ENCODE results near the gene UNKL. TPM values are rescaled to one million over a fixed set of nuclear protein-coding genes. Genes with fewer than 3 reads are reported as not detected.

Gene UNKL
- total RNA-seq, 3 donors from 2014 or later (not counting 1 experiment from before 2014, with no cell fraction given), result 114 to 130 (median 127) TPM

- Histone ChIP-seq H3K27me3 (ENCODE audit: control insufficient read depth, insufficient read depth, low read length) (no peaks in the 10 kb centered on the region), H3K4me3 (ENCODE audit: low read length) (no peak overlapping the region), H3K9me3 (ENCODE audit: control insufficient read depth, insufficient read depth, low read length) (no peaks in the 10 kb centered on the region), H3K27ac (ENCODE audit: low read length) (peak overlapping the region; percentile 68), H3K36me3 (ENCODE audit: control insufficient read depth, insufficient read depth, low read length) (peaks cover 26% of the 10 kb centered on the region), H3K4me1 (ENCODE audit: control insufficient read depth, insufficient read depth, low read length) (peaks cover 11% of the 10 kb centered on the region)
- DNase-seq, result no peak
- Mint-ChIP-seq H3K27me3 (ENCODE audit: low read depth in 2 of 2) (no peaks in the 10 kb centered on the region), H3K27ac (peak overlapping the region in 1 of 2 donors; percentile 72), H3K4me3 (no peak overlapping the region), H3K36me3 (no peaks in the 10 kb centered on the region), H3K9me3 (no peaks in the 10 kb centered on the region), H3K4me1 (peaks cover 0 to 20% of the 10 kb centered on the region in 2 donors)
- 87% methylated on average over 25 of the region's 25 CpGs for whole genome bisulfite sequencing (ENCODE audit: insufficient coverage)
- peak in 1 of 3 donors; percentile 80 for ATAC-seq
- no peak for TF ChIP-seq CTCF (IDR thresholded peaks at IDR 0.05)
- intact Hi-C loops (cut with micrococcal nuclease), result no loop called here
Observed at GRCh38 chr16:1445518-1446203, 31.2 kb upstream of the UNKL start.

GRCh38 chr16:1444730-1445517 lies 30.4 kb upstream of the UNKL start:
- Histone ChIP-seq H3K4me3 (ENCODE audit: low read length) (no peak overlapping the region), H3K27me3 (ENCODE audit: control insufficient read depth, insufficient read depth, low read length) (no peaks in the 10 kb centered on the region), H3K9me3 (ENCODE audit: control insufficient read depth, insufficient read depth, low read length) (no peaks in the 10 kb centered on the region), H3K4me1 (ENCODE audit: control insufficient read depth, insufficient read depth, low read length) (peaks cover 11% of the 10 kb centered on the region), H3K36me3 (ENCODE audit: control insufficient read depth, insufficient read depth, low read length) (peaks cover 24% of the 10 kb centered on the region), H3K27ac (ENCODE audit: low read length) (peak overlapping the region; percentile 68)
- ATAC-seq (peak in 2 of 3 donors; percentile 42 to 57), DNase-seq (no peak)
- Mint-ChIP-seq H3K4me3 (no peak overlapping the region), H3K9me3 (no peaks in the 10 kb centered on the region), H3K27ac (peak overlapping the region in 1 of 2 donors; percentile 72), H3K4me1 (peaks cover 0 to 13% of the 10 kb centered on the region in 2 donors), H3K36me3 (no peaks in the 10 kb centered on the region), H3K27me3 (ENCODE audit: low read depth in 2 of 2) (no peaks in the 10 kb centered on the region)
- TF ChIP-seq CTCF (IDR thresholded peaks at IDR 0.05), result no peak
- intact Hi-C loops (cut with micrococcal nuclease), result no loop called here
- WGBS (ENCODE audit: insufficient coverage), result 78% methylated on average over 48 of the region's 48 CpGs

- Histone ChIP-seq H3K4me1 (ENCODE audit: control insufficient read depth, insufficient read depth, low read length) (peaks cover 11% of the 10 kb centered on the region), H3K9me3 (ENCODE audit: control insufficient read depth, insufficient read depth, low read length) (no peaks in the 10 kb centered on the region), H3K4me3 (ENCODE audit: low read length) (no peak within 1 kb of the TSS), H3K27me3 (ENCODE audit: control insufficient read depth, insufficient read depth, low read length) (no peaks in the 10 kb centered on the region), H3K27ac (ENCODE audit: low read length) (peak within 1 kb of the TSS; percentile 68), H3K36me3 (ENCODE audit: control insufficient read depth, insufficient read depth, low read length) (peaks cover 18% of the 10 kb centered on the region)
- 88% methylated on average over 27 of the region's 27 CpGs for WGBS (ENCODE audit: insufficient coverage)
- DNase-seq, result no peak
- H3K4me3 Mint-ChIP-seq, result no peak within 1 kb of the TSS
- peaks cover 0 to 10% of the 10 kb centered on the region in 2 donors for H3K4me1 Mint-ChIP-seq
- no peak for TF ChIP-seq CTCF (IDR thresholded peaks at IDR 0.05)
- no peak for ATAC-seq
- H3K36me3 Mint-ChIP-seq, result no peaks in the 10 kb centered on the region
- H3K27ac Mint-ChIP-seq, result peak within 1 kb of the TSS in 1 of 2 donors; percentile 72
- intact Hi-C loops (cut with micrococcal nuclease), result no loop called here
- H3K9me3 Mint-ChIP-seq, result no peaks in the 10 kb centered on the region
- no peaks in the 10 kb centered on the region for H3K27me3 Mint-ChIP-seq (ENCODE audit: low read depth in 2 of 2)
Observed at GRCh38 chr16:1443980-1444729, 29.7 kb upstream of the UNKL start, which contains the start of gene CCDC154. Gene CCDC154, minus strand, starts transcription at chr16:1444556. Its CDS starts 234 bp downstream, at chr16:1444322.
